GM19351 (cell line): ENCODE measurements around the gene GCH1.
"Not testable (repeated sequence)": the region's sequence is repeated elsewhere in the genome, so short reads cannot be mapped to it uniquely, and the experiment has no call there.

Source experiments
- ATAC-seq: cut with Tn5 transposase; IDR thresholded peaks from one replicate; pipeline ENCODE4 v1.9.1; 2021; ENCODE audit warnings: mild to moderate bottlenecking, moderate library complexity; ENCODE audit not compliant: unreplicated experiment

GCH1 gene

GRCh38 chr14:54870154-54871090 lies 32.2 kb downstream of the GCH1 start:
- not testable (repeated sequence) for ATAC-seq

- ATAC-seq: no peak
Measured at GRCh38 chr14:54867011-54867410, 35.6 kb downstream of the GCH1 start.

- ATAC-seq: no peak
Measured at GRCh38 chr14:54866588-54866987, 36.0 kb downstream of the GCH1 start.

- ATAC-seq: no peak
Measured at GRCh38 chr14:54864526-54864925, 38.1 kb downstream of the GCH1 start.

- peak; percentile 82 for ATAC-seq
Measured at GRCh38 chr14:54857830-54858269, 44.8 kb downstream of the GCH1 start.

- no peak for ATAC-seq
Measured at GRCh38 chr14:54856152-54856551, 46.5 kb downstream of the GCH1 start.

GRCh38 chr14:54854181-54854580 lies 48.4 kb downstream of the GCH1 start:
- ATAC-seq: peak; percentile 58

- ATAC-seq: no peak
Measured at GRCh38 chr14:54853339-54853738, 49.3 kb downstream of the GCH1 start.

GRCh38 chr14:54852215-54852614 lies 50.4 kb downstream of the GCH1 start:
- ATAC-seq: no peak

- no peak for ATAC-seq
Measured at GRCh38 chr14:54848910-54849309, 53.7 kb downstream of the GCH1 start.

- ATAC-seq: no peak
Measured at GRCh38 chr14:54845641-54846040, 57.0 kb downstream of the GCH1 start.

- ATAC-seq: no peak
Measured at GRCh38 chr14:54844479-54844878, 58.1 kb downstream of the GCH1 start.

GRCh38 chr14:54840798-54841197 lies 61.8 kb downstream of the GCH1 start:
- no peak for ATAC-seq

GRCh38 chr14:54840336-54840735 lies 62.3 kb downstream of the GCH1 start:
- ATAC-seq: no peak

- no peak for ATAC-seq
Measured at GRCh38 chr14:54839701-54840119, 62.9 kb downstream of the GCH1 start.

GRCh38 chr14:54838931-54839512 lies 63.6 kb downstream of the GCH1 start:
- ATAC-seq: no peak

GRCh38 chr14:54837508-54838149 lies 65.0 kb downstream of the GCH1 start:
- no peak for ATAC-seq

- no peak for ATAC-seq
Measured at GRCh38 chr14:54836231-54836630, 66.4 kb downstream of the GCH1 start.

- no peak for ATAC-seq
Measured at GRCh38 chr14:54834727-54835126, 67.9 kb downstream of the GCH1 start.

GRCh38 chr14:54834081-54834480 lies 68.5 kb downstream of the GCH1 start:
- no peak for ATAC-seq

- ATAC-seq: no peak
Measured at GRCh38 chr14:54830650-54831049, 72.0 kb downstream of the GCH1 start.
